DOHH2 (cell line): ENCODE data around the gene NSUN6.

Experiments
- H3F3A ChIP-seq: fragments of 200-600 bp; sonication (generic), shearing (Covaris generic); 2 replicates; pipeline ENCODE4 v1.6.0; 2016; ENCODE audit warnings: antibody characterized with exemption, mild to moderate bottlenecking; ENCODE audit not compliant: control insufficient read depth, insufficient read depth
- H3K27ac ChIP-seq: fragments of 200-600 bp; sonication (generic); 2 replicates; pipeline ENCODE4 v1.5.1; 2014; ENCODE audit warnings: low read depth, mild to moderate bottlenecking, low read length, moderate library complexity
- H3K27me3 ChIP-seq: fragments of 200-600 bp; sonication (generic); 2 replicates; pipeline ENCODE4 v1.6.1; 2014; ENCODE audit warnings: mild to moderate bottlenecking, low read length, mixed read lengths; ENCODE audit not compliant: control insufficient read depth
- H3K36me3 ChIP-seq: fragments of 200-600 bp; sonication (generic); 2 replicates; pipeline ENCODE4 v1.6.1; 2014; ENCODE audit warnings: mild to moderate bottlenecking, low read length, moderate library complexity, mixed read lengths; ENCODE audit not compliant: control insufficient read depth
- H3K4me1 ChIP-seq: fragments of 200-600 bp; sonication (generic); 2 replicates; pipeline ENCODE4 v1.6.1; 2014; ENCODE audit warnings: mild to moderate bottlenecking, low read length, mixed read lengths; ENCODE audit not compliant: control insufficient read depth
- H3K4me2 ChIP-seq: fragments of 200-600 bp; sonication (generic); 2 replicates; pipeline ENCODE4 v1.6.0; 2014; ENCODE audit warnings: mild to moderate bottlenecking, low read length, moderate library complexity
- H3K4me3 ChIP-seq: fragments of 200-600 bp; sonication (generic); 2 replicates; pipeline ENCODE4 v1.5.1; 2014; ENCODE audit warnings: mild to moderate bottlenecking, low read length, mixed read lengths
- H3K79me2 ChIP-seq: fragments of 200-600 bp; sonication (generic); 2 replicates; pipeline ENCODE4 v1.6.1; 2014; ENCODE audit warnings: mild to moderate bottlenecking, low read length, mixed read lengths; ENCODE audit not compliant: control insufficient read depth
- H3K9me2 ChIP-seq: fragments of 200-600 bp; sonication (generic); replicated peaks from 2 replicates; pipeline ENCODE4 v1.6.1; 2014; ENCODE audit warnings: mild to moderate bottlenecking, low read length, mixed read lengths; ENCODE audit not compliant: control insufficient read depth
- H3K9me3 ChIP-seq: fragments of 200-600 bp; sonication (generic); 2 replicates; pipeline ENCODE4 v1.6.1; 2014; ENCODE audit warnings: antibody characterized with exemption, low read length, mixed read lengths; ENCODE audit not compliant: control insufficient read depth, insufficient read depth
- H4K20me1 ChIP-seq: fragments of 200-600 bp; sonication (generic); 2 replicates; pipeline ENCODE4 v1.6.0; 2014; ENCODE audit warnings: low read depth, mild to moderate bottlenecking, antibody characterized with exemption, low read length, moderate library complexity; ENCODE audit not compliant: control insufficient read depth, insufficient read depth
- EZH2phosphoT487 ChIP-seq: fragments of 200-600 bp; sonication (generic); IDR thresholded peaks from 2 replicates; pipeline ENCODE4 v1.6.1; 2017; ENCODE audit warnings: borderline replicate concordance, mild to moderate bottlenecking, antibody characterized with exemption, low read length, moderate library complexity, mixed read lengths
- TF ChIP-seq, protein P1 (sequence below): fragments of 200-600 bp; sonication (generic); IDR thresholded peaks from one replicate; pipeline ENCODE4 v1.5.1; 2014; ENCODE audit warnings: antibody characterized with exemption, mild to moderate bottlenecking, low read depth, low read length; ENCODE audit not compliant: poor library complexity, severe bottlenecking

Gene NSUN6

DNA sequence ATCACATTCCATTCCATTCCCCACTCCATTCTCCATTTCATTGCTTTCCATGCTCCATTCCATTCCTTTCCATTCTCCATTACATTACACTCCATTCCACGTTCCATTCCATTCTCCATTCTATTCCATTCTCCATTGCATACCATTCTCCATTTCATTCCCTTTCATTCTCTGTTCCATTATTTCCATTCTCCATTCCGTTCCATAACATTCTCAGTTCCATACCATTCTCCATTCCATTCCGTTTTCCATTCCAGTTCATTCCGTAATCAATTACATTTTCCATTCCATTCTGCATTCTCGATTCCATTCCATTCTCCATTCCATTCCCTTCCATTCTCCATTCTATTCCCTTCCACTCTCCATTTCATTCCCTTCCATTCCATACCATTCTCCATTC is 86.4 kb downstream of the NSUN6 start:
- Histone ChIP-seq H3K4me2 (no peak overlapping the region), H3K4me3 (no peak overlapping the region), H3K27ac (no peak overlapping the region), H3K9me2 (no peaks in the 10 kb centered on the region), H4K20me1 (no peaks in the 10 kb centered on the region), H3K27me3 (no peaks in the 10 kb centered on the region), H3K4me1 (no peaks in the 10 kb centered on the region), H3K36me3 (peaks cover 3% of the 10 kb centered on the region; the same call in 1 of the 2 replicates), H3K9me3 (peaks cover 32% of the 10 kb centered on the region), H3F3A (no peaks in the 10 kb centered on the region), H3K79me2 (no peaks in the 10 kb centered on the region)
- TF ChIP-seq EZH2phosphoT487, result no peak
- TF ChIP-seq, protein P1, sequence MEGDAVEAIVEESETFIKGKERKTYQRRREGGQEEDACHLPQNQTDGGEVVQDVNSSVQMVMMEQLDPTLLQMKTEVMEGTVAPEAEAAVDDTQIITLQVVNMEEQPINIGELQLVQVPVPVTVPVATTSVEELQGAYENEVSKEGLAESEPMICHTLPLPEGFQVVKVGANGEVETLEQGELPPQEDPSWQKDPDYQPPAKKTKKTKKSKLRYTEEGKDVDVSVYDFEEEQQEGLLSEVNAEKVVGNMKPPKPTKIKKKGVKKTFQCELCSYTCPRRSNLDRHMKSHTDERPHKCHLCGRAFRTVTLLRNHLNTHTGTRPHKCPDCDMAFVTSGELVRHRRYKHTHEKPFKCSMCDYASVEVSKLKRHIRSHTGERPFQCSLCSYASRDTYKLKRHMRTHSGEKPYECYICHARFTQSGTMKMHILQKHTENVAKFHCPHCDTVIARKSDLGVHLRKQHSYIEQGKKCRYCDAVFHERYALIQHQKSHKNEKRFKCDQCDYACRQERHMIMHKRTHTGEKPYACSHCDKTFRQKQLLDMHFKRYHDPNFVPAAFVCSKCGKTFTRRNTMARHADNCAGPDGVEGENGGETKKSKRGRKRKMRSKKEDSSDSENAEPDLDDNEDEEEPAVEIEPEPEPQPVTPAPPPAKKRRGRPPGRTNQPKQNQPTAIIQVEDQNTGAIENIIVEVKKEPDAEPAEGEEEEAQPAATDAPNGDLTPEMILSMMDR, result no peak

DNA sequence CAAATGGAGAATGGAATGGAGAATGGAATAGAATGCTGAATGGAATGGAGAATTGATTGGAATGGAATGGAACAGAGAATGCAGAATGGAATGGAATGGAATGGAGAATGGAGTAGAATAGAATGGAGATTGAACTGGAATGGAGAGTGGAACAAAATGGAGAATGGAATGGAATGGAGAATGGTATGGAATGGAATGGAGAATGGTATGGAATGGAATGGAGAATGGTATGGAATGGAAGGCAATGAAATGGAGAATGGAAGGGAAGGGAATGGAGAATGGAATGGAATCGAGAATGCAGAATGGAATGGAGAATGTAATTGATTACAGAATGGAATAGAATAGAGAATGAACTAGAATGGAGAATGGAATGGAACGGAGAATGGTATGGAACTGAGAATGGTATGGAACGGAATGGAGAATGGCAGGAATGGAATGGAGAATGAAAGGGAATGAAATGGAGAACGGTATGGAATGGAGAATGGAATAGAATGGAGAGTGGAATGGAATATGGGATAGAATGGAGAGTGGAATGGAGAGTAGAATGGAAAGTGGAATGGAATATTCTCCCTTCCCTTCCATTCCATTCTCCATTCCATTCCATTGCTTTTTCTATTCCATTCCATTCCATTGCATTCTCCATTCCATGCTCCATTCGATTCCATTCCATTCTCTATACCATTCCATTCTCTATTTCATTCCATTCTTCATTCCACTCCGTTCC is 88.2 kb downstream of the NSUN6 start:
- Histone ChIP-seq H3K4me3 (no peak overlapping the region), H3K79me2 (no peaks in the 10 kb centered on the region), H4K20me1 (no peaks in the 10 kb centered on the region), H3K27me3 (no peaks in the 10 kb centered on the region), H3K36me3 (peaks cover 9% of the 10 kb centered on the region; the same call in 1 of the 2 replicates), H3K4me1 (no peaks in the 10 kb centered on the region), H3K27ac (no peak overlapping the region), H3F3A (no peaks in the 10 kb centered on the region), H3K4me2 (no peak overlapping the region), H3K9me2 (no peaks in the 10 kb centered on the region), H3K9me3 (peaks cover 21% of the 10 kb centered on the region)
- TF ChIP-seq, protein P1, result no peak
- no peak for TF ChIP-seq EZH2phosphoT487

DNA sequence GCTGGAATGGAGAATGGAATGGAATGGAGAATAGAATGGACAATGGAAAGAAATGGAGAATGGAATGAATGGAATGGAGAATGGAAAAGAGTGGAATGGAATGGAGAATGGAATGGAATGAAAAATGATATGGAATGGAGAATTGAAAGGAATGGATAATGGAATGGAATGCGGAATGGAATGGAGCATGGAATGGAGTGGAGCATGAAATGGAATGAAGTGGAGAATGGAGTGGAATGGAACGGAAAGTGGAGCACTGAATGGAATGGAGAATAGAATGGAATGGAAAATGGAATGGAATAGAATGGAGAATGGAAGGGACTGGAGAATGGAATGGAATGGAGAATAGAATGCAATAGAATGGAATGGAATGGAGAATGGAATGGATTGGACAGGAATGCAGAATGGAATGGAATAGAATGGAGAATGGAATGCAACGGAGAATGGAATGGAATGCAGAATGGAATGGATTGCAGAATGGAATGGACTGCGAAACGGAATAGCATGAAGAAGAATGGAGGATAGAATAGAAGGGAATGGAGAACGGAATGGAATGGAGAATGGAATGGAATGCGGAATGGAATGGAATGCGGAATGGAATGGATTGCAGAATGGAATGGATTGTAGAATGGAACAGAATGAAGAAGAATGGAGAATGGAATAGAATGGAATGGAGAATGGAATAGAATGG is 89.4 kb downstream of the NSUN6 start:
- Histone ChIP-seq H3K4me3 (no peak overlapping the region), H3K4me1 (no peaks in the 10 kb centered on the region), H3K9me2 (no peaks in the 10 kb centered on the region), H3K9me3 (peaks cover 18% of the 10 kb centered on the region; the same call in 1 of the 2 replicates), H3K79me2 (no peaks in the 10 kb centered on the region), H3K4me2 (no peak overlapping the region), H4K20me1 (no peaks in the 10 kb centered on the region), H3K27ac (no peak overlapping the region), H3F3A (no peaks in the 10 kb centered on the region), H3K36me3 (peaks cover 11% of the 10 kb centered on the region; the same call in 1 of the 2 replicates), H3K27me3 (no peaks in the 10 kb centered on the region)
- TF ChIP-seq, protein P1, result no peak
- no peak for TF ChIP-seq EZH2phosphoT487
